HG03159 (cell line): Measurements from ENCODE around the gene FAM117B.

Experiments used
- ATAC-seq: cut with Tn5 transposase; IDR thresholded peaks from one replicate; pipeline ENCODE4 v1.9.1; 2021; ENCODE audit warnings: mild to moderate bottlenecking, moderate library complexity; ENCODE audit not compliant: unreplicated experiment

The FAM117B gene

GRCh38 chr2:202634556-202635427, at the start of gene FAM117B:
TSS of gene FAM117B (plus strand) at chr2:202634969. CDS start at chr2:202635188, 219 bp downstream.
- ATAC-seq: peak; percentile 84

- peak; percentile 82 for ATAC-seq
These were observed 45.9 kb upstream of the FAM117B start for GRCh38 chr2:202588647-202589581.

DNA sequence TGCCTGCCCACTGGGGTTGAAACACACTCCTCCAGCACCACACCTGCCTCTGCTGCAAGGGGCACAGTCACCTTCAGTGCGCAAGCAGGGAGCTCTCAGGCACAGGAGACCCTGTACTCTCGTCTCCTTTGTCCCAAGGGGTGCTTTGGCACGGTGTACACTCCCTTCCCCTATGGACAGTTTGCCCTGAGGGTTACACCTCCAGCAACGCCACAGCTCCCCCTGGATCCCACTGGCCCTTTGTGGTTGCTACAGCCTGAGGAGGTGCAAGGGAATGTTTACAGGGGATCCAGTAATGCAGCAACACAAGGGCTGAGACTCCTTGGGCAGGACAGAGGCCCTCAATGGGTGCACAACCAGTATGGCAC, 45.2 kb upstream of the FAM117B start:
- ATAC-seq: no peak

DNA sequence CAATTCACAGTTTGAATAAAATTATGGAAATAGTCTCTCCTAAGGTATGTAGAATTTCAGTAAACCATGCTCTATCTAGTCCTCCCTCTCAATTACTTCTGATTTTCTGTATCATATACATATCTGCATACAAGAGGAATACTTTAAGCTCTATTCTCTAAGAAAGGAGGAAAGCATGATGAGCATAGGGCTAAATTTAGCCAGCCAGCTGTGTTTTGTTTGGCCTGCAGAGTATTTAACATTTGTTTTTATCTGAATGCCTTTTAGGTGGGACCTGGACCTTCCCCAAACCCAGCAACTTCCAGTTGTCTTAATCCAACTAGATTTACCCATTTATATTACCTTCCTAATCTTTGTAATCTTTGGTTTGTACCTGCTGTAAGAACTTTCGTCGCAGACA, 42.2 kb upstream of the FAM117B start:
- no peak for ATAC-seq

- no peak for ATAC-seq
These were observed 35.7 kb upstream of the FAM117B start for GRCh38 chr2:202599105-202599504.

DNA sequence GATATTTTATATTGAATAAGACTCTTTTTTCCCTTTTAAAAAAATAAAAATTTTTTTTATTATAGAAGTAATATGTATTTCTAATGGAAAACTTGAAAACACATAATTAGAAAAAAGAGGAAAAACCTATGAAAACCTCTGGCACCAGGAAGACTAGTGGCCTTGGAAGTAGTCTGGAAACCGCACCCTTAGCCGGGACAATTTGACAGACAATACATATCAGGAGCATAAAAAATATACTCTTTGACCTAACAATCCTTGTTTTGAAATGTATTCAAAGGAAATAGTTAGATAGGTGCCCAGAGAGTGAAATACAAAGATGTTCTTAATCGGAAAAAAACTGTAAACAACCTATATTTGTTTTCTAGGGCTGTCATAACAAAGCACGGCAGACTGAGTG, 34.9 kb upstream of the FAM117B start:
- ATAC-seq: no peak

DNA sequence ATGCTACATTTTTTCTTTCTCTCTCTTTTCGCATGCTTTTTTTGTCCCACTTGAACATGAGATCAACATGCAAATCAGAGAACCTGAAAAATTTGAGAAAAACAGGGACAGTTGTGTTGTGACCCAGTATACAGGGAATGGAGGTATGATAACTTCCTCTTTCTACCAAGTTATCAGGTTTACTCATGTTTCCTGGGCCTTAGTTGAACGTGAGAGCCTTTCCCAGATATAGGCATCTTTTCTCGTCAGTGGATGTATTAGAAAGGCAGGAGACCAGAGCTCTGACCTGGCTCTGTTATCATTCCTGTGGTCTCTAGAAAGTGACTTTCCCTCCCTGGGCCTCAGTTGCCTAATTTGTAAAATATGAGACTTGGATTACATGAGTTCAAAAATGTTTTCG, 30.1 kb upstream of the FAM117B start:
- ATAC-seq: no peak

DNA sequence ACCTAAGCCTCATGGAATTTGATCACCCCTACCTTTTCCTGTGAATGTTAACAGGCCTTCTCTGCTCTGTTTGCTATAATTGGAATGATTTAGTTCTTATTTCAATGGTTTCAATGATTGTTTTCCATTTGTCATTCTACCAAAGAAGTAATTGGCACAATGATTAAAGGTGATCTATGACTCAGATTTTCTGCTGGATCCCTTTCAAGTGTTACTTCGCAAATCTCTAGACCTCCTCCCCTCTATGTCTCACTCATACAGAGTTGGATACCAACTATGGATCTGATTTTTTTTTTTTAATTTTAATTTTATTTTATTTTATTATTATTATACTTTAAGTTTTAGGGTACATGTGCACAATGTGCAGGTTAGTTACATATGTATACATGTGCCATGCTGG, 29.6 kb upstream of the FAM117B start:
- ATAC-seq: no peak

DNA sequence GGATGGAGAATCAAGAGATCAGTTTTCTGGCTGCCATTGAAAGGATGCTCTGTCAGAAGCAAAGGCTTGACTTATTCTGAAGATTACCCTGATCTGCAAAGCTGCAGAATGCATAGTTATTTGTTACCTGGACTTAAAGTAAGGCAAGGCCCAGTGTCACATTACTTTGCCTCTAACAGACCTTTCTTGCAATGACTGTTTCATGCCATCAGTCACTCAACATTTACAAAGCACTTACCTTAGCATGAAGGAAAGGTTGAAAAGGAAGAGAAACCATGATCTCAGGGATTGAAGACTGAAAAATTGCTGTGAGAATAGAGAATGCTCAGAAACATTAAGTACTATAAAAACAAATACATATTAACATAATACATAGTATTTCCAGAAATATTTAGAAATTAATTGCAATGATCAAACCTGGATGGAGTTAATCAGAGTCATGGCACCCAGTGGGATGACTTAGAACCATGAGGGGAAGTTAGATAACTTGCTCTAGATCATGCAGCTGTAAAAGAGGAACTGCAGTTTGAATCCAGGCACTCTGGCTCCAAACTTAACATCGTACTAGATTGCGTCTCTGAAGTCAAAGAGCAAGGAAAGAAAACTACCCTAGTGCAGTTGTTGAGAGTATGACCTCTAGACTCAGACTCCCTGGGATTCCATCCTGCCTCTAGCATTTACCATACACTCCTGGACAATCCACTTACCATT, 26.5 kb upstream of the FAM117B start:
- ATAC-seq: peak; percentile 42

GRCh38 chr2:202609381-202610145, 25.2 kb upstream of the FAM117B start:
- ATAC-seq: peak; percentile 89

DNA sequence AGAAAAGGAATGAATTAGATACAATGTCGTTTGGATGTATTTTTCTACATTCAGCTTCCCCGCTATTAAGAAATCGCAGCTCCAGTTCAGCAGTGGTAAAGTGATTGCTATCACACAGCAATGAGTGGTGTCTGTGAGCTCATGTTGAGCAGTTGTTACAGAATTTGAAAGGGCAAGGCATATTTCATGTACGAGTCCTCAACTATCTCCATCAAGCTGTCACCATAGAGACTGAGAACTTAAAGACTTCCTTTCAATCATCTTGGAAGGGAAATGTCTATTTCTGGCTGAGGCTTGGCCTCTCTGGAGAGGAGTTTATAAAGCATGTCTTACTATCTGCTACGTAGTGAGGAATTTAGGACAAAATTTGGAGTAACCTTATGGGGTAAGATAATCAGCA, 24.4 kb upstream of the FAM117B start:
- ATAC-seq: no peak

DNA sequence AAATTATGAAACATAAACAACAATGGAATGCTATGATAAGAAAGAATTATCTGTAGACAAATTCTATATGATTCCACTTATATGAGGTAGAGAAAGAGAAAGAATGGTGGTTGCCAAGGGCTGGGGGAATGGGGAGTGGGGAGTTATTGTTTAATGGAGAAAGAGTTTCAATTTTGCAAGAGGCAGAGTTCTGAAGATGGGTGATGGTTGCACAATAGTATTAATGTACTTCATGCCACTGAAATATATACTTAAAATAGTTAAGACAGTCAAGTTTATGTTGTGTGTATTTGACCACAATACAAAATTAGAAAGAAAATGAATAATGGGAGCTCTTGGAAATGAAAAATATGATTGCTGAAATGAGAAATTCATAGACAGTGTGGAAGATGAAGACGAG, 22.6 kb upstream of the FAM117B start:
- ATAC-seq: no peak

DNA sequence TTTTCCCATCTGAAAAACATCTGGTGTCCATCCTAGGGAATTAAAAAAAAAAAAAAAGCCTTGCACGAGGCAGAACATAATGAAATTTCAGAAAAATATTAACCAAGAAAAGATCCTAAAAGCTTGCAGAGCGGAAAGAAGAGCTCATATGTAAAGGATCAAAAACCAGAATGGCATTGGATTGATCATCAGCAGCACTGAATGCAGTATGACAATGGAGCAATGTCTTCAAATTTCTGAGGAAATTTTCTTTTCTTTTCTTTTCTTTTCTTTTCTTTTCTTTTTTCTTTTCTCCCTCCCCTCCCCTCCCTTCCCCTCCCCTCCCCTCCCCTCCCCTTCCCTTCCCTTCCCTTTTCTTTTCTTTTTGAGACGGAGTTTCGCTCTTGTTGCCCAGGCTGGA, 21.3 kb upstream of the FAM117B start:
- no peak for ATAC-seq

- ATAC-seq: no peak
These were observed 10.6 kb upstream of the FAM117B start for GRCh38 chr2:202624133-202624532.

DNA sequence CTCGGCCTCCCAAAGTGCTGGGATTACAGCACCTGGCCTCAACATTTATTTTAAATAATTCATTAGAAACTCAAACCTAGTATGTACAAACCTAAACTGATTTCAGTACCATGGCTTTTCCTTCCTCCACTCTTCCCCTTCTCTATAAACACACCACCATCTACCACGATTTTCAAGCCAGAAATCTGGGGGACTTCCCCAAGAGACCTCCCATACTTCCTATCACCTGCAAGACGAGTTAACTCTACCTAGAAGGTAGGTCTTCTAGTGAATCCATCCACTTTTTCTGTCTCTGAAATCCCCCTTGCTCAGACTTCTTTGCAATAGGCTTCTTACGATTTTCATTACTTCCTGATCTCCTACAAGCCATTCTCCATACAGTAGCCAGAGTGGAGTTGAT, 7.7 kb upstream of the FAM117B start:
- no peak for ATAC-seq

- ATAC-seq: no peak
These were observed 6.0 kb upstream of the FAM117B start for GRCh38 chr2:202628646-202629198.

GRCh38 chr2:202632682-202633290, 2.0 kb upstream of the FAM117B start:
- ATAC-seq: no peak

- no peak for ATAC-seq
These were observed 1.3 kb upstream of the FAM117B start for GRCh38 chr2:202633470-202633869.

GRCh38 chr2:202635428-202636212, 851 bp downstream of the FAM117B start:
- peak; percentile 56 for ATAC-seq
